GM19238 (cell line): Measurements from ENCODE around the gene OR6S1.

Experiments
- DNase-seq: peaks from one replicate; pipeline ENCODE4 v3.0.0; 2011; ENCODE audit warnings: low spot score; ENCODE audit not compliant: insufficient read length

The OR6S1 gene

GRCh38 chr14:20641591-20641990 is at the start of gene OR6S1:
Gene OR6S1, minus strand, starts transcription at chr14:20641691. Its CDS starts 0 bp downstream, at chr14:20641691.
- no peak for DNase-seq

GRCh38 chr14:20690848-20691640 is 49.6 kb upstream of the OR6S1 start:
- no peak for DNase-seq

- no peak for DNase-seq
Measured at GRCh38 chr14:20688167-20688839, 46.8 kb upstream of the OR6S1 start, which contains the start of gene ANG. Gene ANG, plus strand, starts transcription at chr14:20688764. Its CDS starts 4,801 bp downstream, at chr14:20693565.

GRCh38 chr14:20687362-20688166 is 46.1 kb upstream of the OR6S1 start:
- no peak for DNase-seq

GRCh38 chr14:20686386-20687143 is 45.1 kb upstream of the OR6S1 start:
- DNase-seq: no peak

GRCh38 chr14:20684662-20685456 is 43.4 kb upstream of the OR6S1 start:
- no peak for DNase-seq

- no peak for DNase-seq
Measured at GRCh38 chr14:20683891-20684661, 42.6 kb upstream of the OR6S1 start, which contains the start of gene RNASE4. Gene RNASE4, plus strand, starts transcription at chr14:20684560. Its CDS starts 14,812 bp downstream, at chr14:20699372.

- DNase-seq: no peak
Measured at GRCh38 chr14:20683125-20683890, 41.8 kb upstream of the OR6S1 start.

GRCh38 chr14:20682435-20683124 is 41.1 kb upstream of the OR6S1 start:
- no peak for DNase-seq

- no peak for DNase-seq
Measured at GRCh38 chr14:20682127-20682434, 40.6 kb upstream of the OR6S1 start.

GRCh38 chr14:20681348-20682126 is 40.0 kb upstream of the OR6S1 start:
- DNase-seq: no peak

GRCh38 chr14:20680843-20681347 is 39.4 kb upstream of the OR6S1 start:
- no peak for DNase-seq

- no peak for DNase-seq
Measured at GRCh38 chr14:20680363-20680762, 38.9 kb upstream of the OR6S1 start.

- no peak for DNase-seq
Measured at GRCh38 chr14:20679907-20680306, 38.4 kb upstream of the OR6S1 start.

GRCh38 chr14:20676072-20676471 is 34.6 kb upstream of the OR6S1 start:
- no peak for DNase-seq

- no peak for DNase-seq
Measured at GRCh38 chr14:20675669-20676068, 34.2 kb upstream of the OR6S1 start.

GRCh38 chr14:20671597-20672283 is 30.2 kb upstream of the OR6S1 start:
- no peak for DNase-seq
